ENCODE data around the gene ASTN2.

DNA sequence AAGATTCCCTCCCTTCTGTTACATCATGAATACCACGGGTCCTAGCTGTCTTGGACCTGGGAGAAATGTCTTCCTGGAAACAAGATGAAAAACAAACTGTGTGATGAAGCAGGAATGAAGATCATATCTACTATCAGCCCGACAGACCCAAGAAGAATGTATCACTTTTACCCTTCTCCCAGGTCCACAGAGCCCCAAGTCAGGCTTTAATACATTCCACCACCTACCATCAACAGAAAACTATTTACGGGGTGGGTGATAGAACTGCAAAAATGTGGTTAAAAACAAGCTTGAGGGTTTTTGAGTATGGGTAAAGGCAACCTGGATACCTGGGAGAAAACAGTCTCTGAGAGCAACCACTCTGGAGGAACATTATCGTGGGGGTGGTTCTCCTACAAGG, 400.8 kb downstream of the ASTN2 start:
- TF ChIP-seq CTCF (conservative IDR thresholded peaks at IDR 0.05; ENCODE audit: low read length), result no peak
- no peak for TF ChIP-seq EZH2phosphoT487 (IDR thresholded peaks at IDR 0.05; ENCODE audit: borderline replicate concordance, low read depth, low read length)
